ENCODE data around the gene GABRE.
"Not testable (repeated sequence)": the region's sequence is repeated elsewhere in the genome, so short reads cannot be mapped to it uniquely, and the experiment has no call there.

Gene GABRE

GRCh38 chrX:151970027-151970426 is 4.4 kb downstream of the GABRE start:
- DNase-seq = no peak

DNA sequence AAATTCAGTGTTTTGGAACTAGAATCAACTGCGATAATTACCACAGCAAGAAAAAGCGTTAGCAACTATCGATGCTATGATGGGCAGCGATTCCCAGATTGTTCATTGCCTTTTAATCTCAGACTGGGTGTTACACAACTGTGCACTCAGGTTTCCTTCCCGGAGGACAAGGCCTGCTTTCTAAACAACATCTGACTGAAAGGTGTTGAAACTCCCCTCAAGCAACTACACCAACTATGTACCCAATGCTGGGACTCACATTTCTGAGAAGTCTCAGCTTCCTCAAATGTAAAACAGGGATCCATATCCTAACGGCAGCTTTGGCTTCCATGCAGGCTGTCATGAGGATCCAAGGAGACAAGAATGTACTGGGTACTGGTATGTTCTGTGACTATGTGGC is 8.2 kb downstream of the GABRE start:
- no peak for DNase-seq

GRCh38 chrX:151962034-151962433 is 12.4 kb downstream of the GABRE start:
- no peak for DNase-seq

GRCh38 chrX:151958101-151958500 is 16.4 kb downstream of the GABRE start:
- no peak for DNase-seq

- no peak for DNase-seq
Observed at GRCh38 chrX:151954730-151955129, 19.7 kb downstream of the GABRE start.

- DNase-seq = no peak
Observed at GRCh38 chrX:151938172-151938571, 36.3 kb downstream of the GABRE start.

DNA sequence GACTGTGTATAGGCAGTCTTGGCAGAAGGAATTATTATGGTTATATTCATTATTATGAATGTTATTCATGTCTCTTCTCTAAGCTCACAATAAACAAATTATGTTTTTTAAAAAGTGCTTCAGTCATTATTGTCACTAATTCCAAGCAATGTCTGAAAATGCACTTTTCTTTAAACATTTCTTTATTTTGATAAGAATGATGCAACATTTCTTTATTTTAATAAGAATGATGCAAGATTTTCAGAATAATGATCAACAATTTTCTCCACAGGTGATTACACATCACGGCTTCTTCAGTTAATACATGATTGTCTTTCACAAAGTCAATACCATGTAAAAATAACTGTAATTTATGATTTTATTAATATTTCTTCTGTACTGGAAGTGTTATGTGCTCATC is 39.1 kb downstream of the GABRE start:
- DNase-seq = no peak

- no peak for DNase-seq
Observed at GRCh38 chrX:151929126-151929525, 45.4 kb downstream of the GABRE start.

- DNase-seq = no peak
Observed at GRCh38 chrX:151923648-151924047, 50.8 kb downstream of the GABRE start.

GRCh38 chrX:151922692-151923091 is 51.8 kb downstream of the GABRE start:
- DNase-seq = no peak

- no peak for DNase-seq
Observed at GRCh38 chrX:151921866-151922265, 52.6 kb downstream of the GABRE start.

GRCh38 chrX:151921292-151921691 is 53.2 kb downstream of the GABRE start:
- no peak for DNase-seq

GRCh38 chrX:151920530-151920929 is 53.9 kb downstream of the GABRE start:
- no peak for DNase-seq

GRCh38 chrX:151920101-151920500 is 54.4 kb downstream of the GABRE start:
- DNase-seq = no peak

DNA sequence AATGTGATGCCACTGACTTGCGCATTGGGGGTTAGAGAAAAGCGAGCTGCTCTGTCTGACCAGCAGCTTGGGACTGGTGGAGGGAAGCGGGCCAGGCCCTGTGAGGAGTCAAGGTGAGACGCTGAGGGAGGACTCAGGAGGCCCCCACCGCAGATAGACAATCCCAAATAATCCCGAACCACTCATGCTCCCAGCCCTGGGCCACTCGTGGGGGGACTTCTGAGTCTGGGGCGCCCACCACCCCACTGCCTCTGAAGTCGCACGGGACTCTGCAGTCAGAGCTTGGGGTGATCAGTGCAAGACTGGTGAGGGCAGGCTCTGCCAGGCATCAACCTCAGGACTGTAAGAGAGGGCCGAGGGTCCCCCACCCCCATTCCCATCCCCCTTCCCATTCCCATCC is 54.9 kb downstream of the GABRE start:
- DNase-seq = no peak

- not testable (repeated sequence) for DNase-seq
Observed at GRCh38 chrX:151918736-151919135, 55.7 kb downstream of the GABRE start.

DNA sequence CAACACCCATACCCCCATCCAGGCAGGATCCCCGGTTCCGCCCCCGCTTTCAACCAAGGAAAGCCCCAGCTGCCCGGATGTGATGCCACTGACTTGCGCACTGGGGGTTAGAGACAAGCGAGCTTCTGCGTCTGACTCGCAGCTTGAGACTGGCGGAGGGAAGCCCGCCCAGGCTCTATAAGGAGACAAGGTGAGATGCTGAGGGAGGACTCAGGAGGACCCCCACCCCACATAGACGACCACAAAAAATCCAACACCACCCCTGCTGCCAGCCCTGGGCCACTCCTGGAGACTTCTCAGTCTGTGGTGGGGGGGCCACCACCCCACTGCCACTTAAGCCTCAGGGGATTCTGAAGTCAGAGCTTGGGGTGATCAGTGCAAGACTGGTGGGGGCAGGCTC is 61.7 kb downstream of the GABRE start, which contains the start of gene MAGEA4:
Gene MAGEA4, plus strand, starts transcription at position 110 of the 400 bp plus-strand sequence. CDS start 10,776 bp downstream, outside the sequence.
- no peak for DNase-seq

DNA sequence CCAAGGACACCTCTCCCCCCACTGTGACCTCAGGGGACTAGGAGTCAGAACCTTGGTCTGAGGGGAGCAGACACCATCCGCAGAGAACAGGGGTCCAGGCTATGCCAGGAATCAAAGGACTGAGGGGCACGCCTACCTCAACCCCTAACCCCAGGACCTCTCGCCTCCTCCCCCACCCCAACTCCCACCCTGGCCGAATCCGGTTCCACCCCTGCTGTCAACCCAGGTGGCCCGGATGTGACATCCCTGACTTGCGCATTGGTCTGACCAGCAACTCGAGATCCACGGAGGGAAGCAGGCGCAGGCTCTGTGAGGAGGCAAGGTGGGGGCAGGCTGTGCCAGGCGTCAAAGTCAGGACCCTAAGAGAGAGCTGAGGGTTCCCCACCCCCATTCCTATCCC is 62.3 kb downstream of the GABRE start:
- DNase-seq = no peak

- no peak for DNase-seq
Observed at GRCh38 chrX:151904989-151905388, 69.5 kb downstream of the GABRE start.

Measured in suppressor macrophage (primary cell).